ENCODE data around the gene PCDHGB3. TPM values are rescaled to one million over a fixed set of nuclear protein-coding genes. Genes with fewer than 3 reads are reported as not detected.
"Not testable (repeated sequence)": the region's sequence is repeated elsewhere in the genome, so short reads cannot be mapped to it uniquely, and the experiment has no call there.

PCDHGB3 gene
- 7.6 TPM for total RNA-seq
- long read RNA-seq: 0 reads

- intact Hi-C loops (cut with DNase I): no loop called here
- ATAC-seq (ENCODE audit: poor library complexity) (peak; percentile 89), DNase-seq (peak; percentile 75)
Observed at GRCh38 chr5:141369994-141370848, at the start of gene PCDHGB3. Gene PCDHGB3 (plus strand): TSS chr5:141370242. CDS start chr5:141370395, 153 bp downstream.

GRCh38 chr5:141322261-141322660, 47.8 kb upstream of the PCDHGB3 start:
- intact Hi-C loops (cut with DNase I): loop anchor here (5.0 kb wide), 1 partner anchor 240 kb away; no protein-coding TSS in a partner anchor
- ATAC-seq (ENCODE audit: poor library complexity) (no peak), DNase-seq (no peak)

- intact Hi-C loops (cut with DNase I): no loop called here
- DNase-seq (peak; percentile 81), ATAC-seq (ENCODE audit: poor library complexity) (peak; percentile 92)
Observed at GRCh38 chr5:141326088-141326854, 43.8 kb upstream of the PCDHGB3 start.

- intact Hi-C loops (cut with DNase I): no loop called here
- DNase-seq (no peak), ATAC-seq (ENCODE audit: poor library complexity) (no peak)
Observed at GRCh38 chr5:141328231-141328630, 41.8 kb upstream of the PCDHGB3 start.

GRCh38 chr5:141330299-141331080, 39.6 kb upstream of the PCDHGB3 start, which contains the start of gene PCDHGA1:
Gene PCDHGA1 (plus strand): TSS chr5:141330514.
- no peak for DNase-seq
- ATAC-seq (ENCODE audit: poor library complexity): peak; percentile 64
- intact Hi-C loops (cut with DNase I): no loop called here

- intact Hi-C loops (cut with DNase I); DNase-seq; ATAC-seq (ENCODE audit: poor library complexity): not testable (repeated sequence)
Observed at GRCh38 chr5:141332571-141332970, 37.5 kb upstream of the PCDHGB3 start.

- ATAC-seq (ENCODE audit: poor library complexity): peak; percentile 67
- DNase-seq: no peak
- intact Hi-C loops (cut with DNase I): no loop called here
Observed at GRCh38 chr5:141338538-141339306, 31.3 kb upstream of the PCDHGB3 start, which contains the start of gene PCDHGA2. Gene PCDHGA2 (plus strand): TSS chr5:141338760.

- ATAC-seq (ENCODE audit: poor library complexity); intact Hi-C loops (cut with DNase I): not testable (repeated sequence)
- peak; percentile 54 for DNase-seq
Observed at GRCh38 chr5:141340781-141341354, 29.2 kb upstream of the PCDHGB3 start.

GRCh38 chr5:141342773-141343172, 27.3 kb upstream of the PCDHGB3 start:
- intact Hi-C loops (cut with DNase I): no loop called here
- peak; percentile 67 for ATAC-seq (ENCODE audit: poor library complexity)
- no peak for DNase-seq

GRCh38 chr5:141343242-141343952, 26.6 kb upstream of the PCDHGB3 start, which contains the start of gene PCDHGA3:
Gene PCDHGA3 (plus strand): TSS chr5:141343829. CDS start chr5:141344034, 205 bp downstream.
- DNase-seq (no peak), ATAC-seq (ENCODE audit: poor library complexity) (peak; percentile 66)
- intact Hi-C loops (cut with DNase I): no loop called here

GRCh38 chr5:141343953-141344463, 26.0 kb upstream of the PCDHGB3 start:
- DNase-seq: no peak

GRCh38 chr5:141345327-141345726, 24.7 kb upstream of the PCDHGB3 start:
- ATAC-seq (ENCODE audit: poor library complexity) (no peak), DNase-seq (no peak)
- intact Hi-C loops (cut with DNase I): loop anchor here (5.0 kb wide), 1 partner anchor 67 kb away; the partner anchor contains the start of gene PCDHGA10

More at GRCh38 chr5:141343953-141344463, 26.0 kb upstream of the PCDHGB3 start:
- intact Hi-C loops (cut with DNase I): no loop called here
- ATAC-seq (ENCODE audit: poor library complexity): peak; percentile 21

GRCh38 chr5:141346017-141346416, 24.0 kb upstream of the PCDHGB3 start:
- not testable (repeated sequence) for ATAC-seq (ENCODE audit: poor library complexity); DNase-seq
- intact Hi-C loops (cut with DNase I): loop anchor here (5.0 kb wide), 1 partner anchor 66 kb away; the partner anchor contains the start of gene PCDHGA10

- intact Hi-C loops (cut with DNase I): loop anchor here (5.0 kb wide), 1 partner anchor 62 kb away; the partner anchor contains the start of gene PCDHGA10
- DNase-seq: peak; percentile 55
- ATAC-seq (ENCODE audit: poor library complexity): peak; percentile 82
Observed at GRCh38 chr5:141349917-141350619, 20.0 kb upstream of the PCDHGB3 start, which contains the start of gene PCDHGB1. Gene PCDHGB1 (plus strand): TSS chr5:141350099. CDS start chr5:141350261, 162 bp downstream.

- DNase-seq (no peak), ATAC-seq (ENCODE audit: poor library complexity) (no peak)
- intact Hi-C loops (cut with DNase I): no loop called here
Observed at GRCh38 chr5:141351591-141351990, 18.5 kb upstream of the PCDHGB3 start.
